GM12891 (cell line): ENCODE results near the gene IQSEC3.

Source experiments
- POLR2A ChIP-seq: IDR thresholded peaks from 2 replicates; pipeline ENCODE4 v1.6.1; 2011; ENCODE audit warnings: low read depth, low read length, control low read depth
- TAF1 ChIP-seq: IDR thresholded peaks from 2 replicates; pipeline ENCODE4 v1.6.1; 2011; ENCODE audit warnings: low read depth, low read length, control low read depth

- TF ChIP-seq TAF1 = no peak
- no peak for TF ChIP-seq POLR2A
Measured at GRCh38 chr12:140162-140561, 73.6 kb downstream of the IQSEC3 start.
